ENCODE data around the gene ZSCAN12. TPM values are rescaled to one million over a fixed set of nuclear protein-coding genes. Genes with fewer than 3 reads are reported as not detected.

ZSCAN12 gene
- total RNA-seq, 1 experiment from 2014 or later = 7.8 TPM

- H3K36me3 Mint-ChIP-seq = no peaks in the 10 kb centered on the region
- peak; percentile 96 for ATAC-seq
- peaks cover 11% of the 10 kb centered on the region for H3K27me3 Mint-ChIP-seq (ENCODE audit: low read depth)
- peak; percentile 87 for DNase-seq (ENCODE audit: low spot score)
- ChIA-PET CTCF (interaction anchor here (0.6 to 3.4 kb wide), 5 partner anchors 20 to 231 kb away, joined by 3 to 35 read pairs (median 4); no protein-coding TSS in a partner anchor), POLR2A (interaction anchor here (0.8 to 2.9 kb wide), 19 partner anchors 11 to 528 kb away, joined by 3 to 35 read pairs (median 5); partner anchors contain the start of genes PGBD1, ZKSCAN3, ZKSCAN4 and ZKSCAN8)
- H3K4me3 Mint-ChIP-seq = no peak within 1 kb of the TSS
- peaks cover 10% of the 10 kb centered on the region for H3K9me3 Mint-ChIP-seq
- no peak within 1 kb of the TSS for H3K27ac Mint-ChIP-seq
- H3K4me1 Mint-ChIP-seq = peaks cover 9% of the 10 kb centered on the region
- peak; percentile 13; the same call in 1 of the 2 replicates for TF ChIP-seq CDX4 (CRISPR knock-in tag; IDR thresholded peaks at IDR 0.05; ENCODE audit: borderline replicate concordance)
- TF ChIP-seq E2F5 (CRISPR knock-in tag; IDR thresholded peaks at IDR 0.05) = 0 out of 2 replicates have a peak, but pooled peaks have one; percentile 9
- TF ChIP-seq HMGA2 (CRISPR knock-in tag; IDR thresholded peaks at IDR 0.05) = no peak
- 0 out of 2 replicates have a peak, but pooled peaks have one; percentile 58 for TF ChIP-seq ZNF532 (CRISPR knock-in tag; IDR thresholded peaks at IDR 0.05; ENCODE audit: borderline replicate concordance)
- TF ChIP-seq CREB1 (CRISPR knock-in tag; IDR thresholded peaks at IDR 0.05) = no peak
- peak; percentile 66; the same call in 1 of the 2 replicates for TF ChIP-seq NFYB (CRISPR knock-in tag; conservative IDR thresholded peaks at IDR 0.05; ENCODE audit: low read depth)
- 0 out of 2 replicates have a peak, but pooled peaks have one; percentile 44 for TF ChIP-seq EMX1 (CRISPR knock-in tag; IDR thresholded peaks at IDR 0.05)
- TF ChIP-seq ZBTB43 (CRISPR knock-in tag; IDR thresholded peaks at IDR 0.05) = 0 out of 2 replicates have a peak, but pooled peaks have one; percentile 68
- TF ChIP-seq ZMAT4 (CRISPR knock-in tag; IDR thresholded peaks at IDR 0.05) = no peak
- TF ChIP-seq SMAD3 (CRISPR knock-in tag; IDR thresholded peaks at IDR 0.05; ENCODE audit: borderline replicate concordance) = no peak
- TF ChIP-seq ATF1 (CRISPR knock-in tag; IDR thresholded peaks at IDR 0.05) = no peak
- peak; percentile 75 for TF ChIP-seq SP1 (CRISPR knock-in tag; conservative IDR thresholded peaks at IDR 0.05)
- 0 out of 2 replicates have a peak, but pooled peaks have one; percentile 49 for TF ChIP-seq ARID4B (CRISPR knock-in tag; IDR thresholded peaks at IDR 0.05; ENCODE audit: borderline replicate concordance)
- peak; percentile 72; the same call in 1 of the 2 replicates for TF ChIP-seq ZNF671 (CRISPR knock-in tag; IDR thresholded peaks at IDR 0.05)
- no peak for TF ChIP-seq KAT7 (CRISPR knock-in tag; IDR thresholded peaks at IDR 0.05; ENCODE audit: borderline replicate concordance)
- TF ChIP-seq FOXP1 (CRISPR knock-in tag; IDR thresholded peaks at IDR 0.05; ENCODE audit: borderline replicate concordance) = peak; percentile 64; the same call in 1 of the 2 replicates
- no peak for TF ChIP-seq MXD4 (CRISPR knock-in tag; IDR thresholded peaks at IDR 0.05; ENCODE audit: borderline replicate concordance)
- no peak for TF ChIP-seq ETV6 (CRISPR knock-in tag; IDR thresholded peaks at IDR 0.05)
- TF ChIP-seq AR (CRISPR knock-in tag; IDR thresholded peaks at IDR 0.05) = peak; percentile 84; the same call in 1 of the 2 replicates
- no peak; the same call in 1 of the 2 replicates for TF ChIP-seq GABPB1 (CRISPR knock-in tag; IDR thresholded peaks at IDR 0.05)
Observed at GRCh38 chr6:28335564-28336283, 63.8 kb downstream of the ZSCAN12 start, which contains the start of gene ZSCAN31. Gene ZSCAN31 (minus strand): TSS chr6:28336148. CDS start chr6:28329683, 6,465 bp downstream.
